Measurements from ENCODE around the gene GRK2. TPM values are rescaled to one million over a fixed set of nuclear protein-coding genes. Genes with fewer than 3 reads are reported as not detected.

GRK2 gene
- polyA plus RNA-seq, 1 donor (not counting 4 experiments of a cell fraction or from before 2014, with no cell fraction given) = 21.1 TPM

DNA sequence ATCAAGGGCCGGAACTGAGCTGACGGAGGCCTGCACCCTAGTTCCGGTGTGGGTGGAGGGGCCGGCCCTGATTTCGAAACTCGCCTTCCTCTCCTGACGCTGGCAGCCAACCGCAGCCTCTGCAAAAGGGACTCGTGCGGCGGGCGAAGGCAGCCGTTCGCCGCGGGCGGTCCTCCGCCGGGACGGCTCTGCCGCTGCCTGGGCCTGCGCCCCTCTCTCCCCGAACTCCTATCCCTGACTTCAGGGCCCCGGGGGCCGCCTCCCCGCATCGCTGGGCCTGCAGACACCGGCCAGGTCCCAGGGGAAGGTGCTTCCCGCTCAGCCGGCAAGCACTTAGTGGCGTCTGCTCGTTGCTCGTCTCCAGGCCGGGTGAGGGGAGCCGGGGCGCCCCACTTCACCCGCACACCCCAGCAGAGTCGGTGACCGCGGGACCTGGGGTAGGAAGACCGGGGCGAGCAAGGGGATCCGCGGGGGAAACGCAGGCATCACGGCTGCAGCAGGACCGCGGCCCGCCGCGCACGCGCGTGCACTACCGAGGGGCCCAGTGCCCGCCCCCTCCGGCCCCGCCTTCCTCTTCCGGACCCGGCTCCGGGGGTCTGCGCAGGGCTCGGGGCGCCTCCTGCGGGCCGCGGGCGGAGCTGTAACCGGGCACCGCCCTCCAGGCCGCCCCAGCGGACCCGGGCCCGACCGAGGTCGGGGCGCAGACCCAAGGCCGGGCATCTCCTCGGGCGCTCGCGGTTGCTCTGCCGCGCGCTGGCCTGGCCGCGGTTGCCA, 22.4 kb downstream of the GRK2 start:
- no peaks in the 10 kb centered on the region for H3K9me3 ChIP-seq (ENCODE audit: control insufficient read depth, low read depth, low read length)

GRCh38 chr11:67289226-67289650, 23.0 kb downstream of the GRK2 start, which contains the start of gene ANKRD13D:
TSS of gene ANKRD13D (plus strand) at chr11:67289303. CDS start at chr11:67289461, 158 bp downstream.
- Histone ChIP-seq H3K4me1 (ENCODE audit: control insufficient read depth, extremely low read depth, insufficient read depth, low read length) (peaks cover 33% of the 10 kb centered on the region), H3K79me2 (ENCODE audit: control insufficient read depth, insufficient read depth, low read length) (peaks cover 32% of the 10 kb centered on the region), H3K4me2 (ENCODE audit: control insufficient read depth, extremely low read depth, insufficient read depth, low read depth, low read length) (peak within 1 kb of the TSS; percentile 82), H2AFZ (ENCODE audit: control insufficient read depth, low read length) (peak within 1 kb of the TSS; percentile 40), H3K36me3 (ENCODE audit: control insufficient read depth in 2 of 2, extremely low read depth in 1 of 2, insufficient read depth in 2 of 2, low read length in 2 of 2) (peaks cover 20 to 27% of the 10 kb centered on the region in 2 experiments), H3K9ac (ENCODE audit: control insufficient read depth, extremely low read depth, insufficient read depth, low read length) (peak within 1 kb of the TSS; percentile 84), H3K9me3 (ENCODE audit: control insufficient read depth, low read depth, low read length) (no peaks in the 10 kb centered on the region), H3K27ac (ENCODE audit: control insufficient read depth, insufficient read depth, low read length) (peak within 1 kb of the TSS; percentile 67), H4K20me1 (ENCODE audit: control insufficient read depth, extremely low read depth, insufficient read depth, low read length) (no peaks in the 10 kb centered on the region), H3K4me3 (ENCODE audit: control insufficient read depth in 2 of 3, extremely low read depth in 1 of 3, insufficient read depth in 2 of 3, low read depth in 1 of 3, low read length in 3 of 3) (peak within 1 kb of the TSS; percentile 64 to 85 (median 76)), H3K9me1 (ENCODE audit: control insufficient read depth, extremely low read depth, insufficient read depth, low read length) (no peaks in the 10 kb centered on the region), H3K27me3 (ENCODE audit: control insufficient read depth, extremely low read depth, insufficient read depth, low read length) (no peaks in the 10 kb centered on the region)
- TF ChIP-seq, protein P1, sequence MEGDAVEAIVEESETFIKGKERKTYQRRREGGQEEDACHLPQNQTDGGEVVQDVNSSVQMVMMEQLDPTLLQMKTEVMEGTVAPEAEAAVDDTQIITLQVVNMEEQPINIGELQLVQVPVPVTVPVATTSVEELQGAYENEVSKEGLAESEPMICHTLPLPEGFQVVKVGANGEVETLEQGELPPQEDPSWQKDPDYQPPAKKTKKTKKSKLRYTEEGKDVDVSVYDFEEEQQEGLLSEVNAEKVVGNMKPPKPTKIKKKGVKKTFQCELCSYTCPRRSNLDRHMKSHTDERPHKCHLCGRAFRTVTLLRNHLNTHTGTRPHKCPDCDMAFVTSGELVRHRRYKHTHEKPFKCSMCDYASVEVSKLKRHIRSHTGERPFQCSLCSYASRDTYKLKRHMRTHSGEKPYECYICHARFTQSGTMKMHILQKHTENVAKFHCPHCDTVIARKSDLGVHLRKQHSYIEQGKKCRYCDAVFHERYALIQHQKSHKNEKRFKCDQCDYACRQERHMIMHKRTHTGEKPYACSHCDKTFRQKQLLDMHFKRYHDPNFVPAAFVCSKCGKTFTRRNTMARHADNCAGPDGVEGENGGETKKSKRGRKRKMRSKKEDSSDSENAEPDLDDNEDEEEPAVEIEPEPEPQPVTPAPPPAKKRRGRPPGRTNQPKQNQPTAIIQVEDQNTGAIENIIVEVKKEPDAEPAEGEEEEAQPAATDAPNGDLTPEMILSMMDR (optimal IDR thresholded peaks at IDR 0.05 in 1 of 3, IDR thresholded peaks at IDR 0.05 in 1 of 3, conservative IDR thresholded peaks at IDR 0.05 in 1 of 3; ENCODE audit: extremely low read depth in 1 of 3, insufficient read depth in 2 of 3, low read length in 3 of 3) = no peak
- no peak for TF ChIP-seq EZH2 (IDR thresholded peaks at IDR 0.05; ENCODE audit: low read length)
- DNase-seq (ENCODE audit: low read depth, low spot score) (no peak), FAIRE-seq (no peak)
- dilution Hi-C loops (cut with MboI; ENCODE audit: extremely low pct_ligation_motif_present, low sequenced_read_pairs) = no loop called here

More for the DNA sequence above, 22.4 kb downstream of the GRK2 start:
- Histone ChIP-seq H3K4me1 (ENCODE audit: control insufficient read depth, extremely low read depth, insufficient read depth, low read length) (peaks cover 30% of the 10 kb centered on the region), H3K4me3 (ENCODE audit: control insufficient read depth in 2 of 3, extremely low read depth in 1 of 3, insufficient read depth in 2 of 3, low read depth in 1 of 3, low read length in 3 of 3) (peak overlapping the region; percentile 64 to 76 (median 71)), H3K27me3 (ENCODE audit: control insufficient read depth, extremely low read depth, insufficient read depth, low read length) (no peaks in the 10 kb centered on the region), H3K36me3 (ENCODE audit: control insufficient read depth in 2 of 2, extremely low read depth in 1 of 2, insufficient read depth in 2 of 2, low read length in 2 of 2) (peaks cover 24 to 29% of the 10 kb centered on the region in 2 experiments), H3K9ac (ENCODE audit: control insufficient read depth, extremely low read depth, insufficient read depth, low read length) (peak overlapping the region; percentile 63), H2AFZ (ENCODE audit: control insufficient read depth, low read length) (peak overlapping the region; percentile 40), H3K9me1 (ENCODE audit: control insufficient read depth, extremely low read depth, insufficient read depth, low read length) (no peaks in the 10 kb centered on the region), H3K4me2 (ENCODE audit: control insufficient read depth, extremely low read depth, insufficient read depth, low read depth, low read length) (peak overlapping the region; percentile 34), H4K20me1 (ENCODE audit: control insufficient read depth, extremely low read depth, insufficient read depth, low read length) (no peaks in the 10 kb centered on the region), H3K79me2 (ENCODE audit: control insufficient read depth, insufficient read depth, low read length) (peaks cover 27% of the 10 kb centered on the region), H3K27ac (ENCODE audit: control insufficient read depth, insufficient read depth, low read length) (peak overlapping the region; percentile 67)
- DNase-seq (ENCODE audit: low read depth, low spot score) (no peak), FAIRE-seq (no peak)
- TF ChIP-seq, protein P1 (optimal IDR thresholded peaks at IDR 0.05 in 1 of 3, IDR thresholded peaks at IDR 0.05 in 1 of 3, conservative IDR thresholded peaks at IDR 0.05 in 1 of 3; ENCODE audit: extremely low read depth in 1 of 3, insufficient read depth in 2 of 3, low read length in 3 of 3) = peak in 1 of 3 experiments; percentile 20
- no peak for TF ChIP-seq EZH2 (IDR thresholded peaks at IDR 0.05; ENCODE audit: low read length)
- dilution Hi-C loops (cut with MboI; ENCODE audit: extremely low pct_ligation_motif_present, low sequenced_read_pairs) = no loop called here

Measured in keratinocyte (primary cell).